H9 (cell line): ENCODE measurements around the gene IST1. TPM values are rescaled to one million over a fixed set of nuclear protein-coding genes. Genes with fewer than 3 reads are reported as not detected.

Experiments used
- DNase-seq: peaks from one replicate; pipeline ENCODE4 v3.0.0-alpha.2; 2017
- H2AFZ ChIP-seq: one replicate; pipeline ENCODE4 v1.6.1; 2013; ENCODE audit warnings: mild to moderate bottlenecking, low read length, control low read depth, moderate library complexity
- H2AK5ac ChIP-seq: 2 replicates; pipeline ENCODE4 v1.6.1; 2013; ENCODE audit warnings: low read length, control low read depth, mixed read lengths; ENCODE audit not compliant: insufficient read length
- H2BK120ac ChIP-seq: one replicate; pipeline ENCODE4 v1.6.1; 2013; ENCODE audit warnings: low read depth, mild to moderate bottlenecking, low read length, control low read depth, inconsistent platforms; ENCODE audit not compliant: poor library complexity, severe bottlenecking
- H2BK12ac ChIP-seq: 2 replicates; pipeline ENCODE4 v1.6.1; 2013; ENCODE audit warnings: low read length, control low read depth, mixed read lengths, low read depth; ENCODE audit not compliant: insufficient read length
- H2BK15ac ChIP-seq: 2 replicates; pipeline ENCODE4 v1.6.1; 2013; ENCODE audit warnings: low read depth, low read length, control low read depth
- H2BK20ac ChIP-seq: one replicate; pipeline ENCODE4 v1.6.1; 2013; ENCODE audit warnings: low read depth, mild to moderate bottlenecking, low read length, control low read depth, inconsistent platforms; ENCODE audit not compliant: poor library complexity, severe bottlenecking
- H2BK5ac ChIP-seq: 2 replicates; pipeline ENCODE4 v1.6.1; 2013; ENCODE audit warnings: low read length, control low read depth, mixed read lengths; ENCODE audit not compliant: insufficient read length
- H3K14ac ChIP-seq: 2 replicates; pipeline ENCODE4 v1.6.1; 2013; ENCODE audit warnings: low read length, control low read depth; ENCODE audit not compliant: insufficient read depth
- H3K18ac ChIP-seq: 2 replicates; pipeline ENCODE4 v1.6.1; 2013; ENCODE audit warnings: low read depth, mild to moderate bottlenecking, mixed read lengths, low read length, control low read depth; ENCODE audit not compliant: insufficient read length
- H3K23ac ChIP-seq: 2 replicates; pipeline ENCODE4 v1.6.1; 2013; ENCODE audit warnings: low read length, control low read depth, mixed read lengths, low read depth; ENCODE audit not compliant: insufficient read length
- H3K23me2 ChIP-seq: 2 replicates; pipeline ENCODE4 v1.6.1; 2013; ENCODE audit warnings: low read depth, mild to moderate bottlenecking, mixed read lengths, low read length, control low read depth; ENCODE audit not compliant: insufficient read length, poor library complexity, severe bottlenecking
- H3K27ac ChIP-seq: 2 replicates; pipeline ENCODE4 v1.5.1; 2013; ENCODE audit warnings: low read length, control low read depth, mixed read lengths, low read depth; ENCODE audit not compliant: insufficient read length
- H3K27me3 ChIP-seq: 2 replicates; pipeline ENCODE4 v1.6.1; 2013; ENCODE audit warnings: low read length, control low read depth, inconsistent platforms; ENCODE audit not compliant: insufficient read depth
- H3K4ac ChIP-seq: 2 replicates; pipeline ENCODE4 v1.6.1; 2013; ENCODE audit warnings: low read depth, mild to moderate bottlenecking, control low read depth, inconsistent platforms, low read length, moderate library complexity
- H3K4me1 ChIP-seq: 2 replicates; pipeline ENCODE4 v1.6.1; 2013; ENCODE audit warnings: low read length, control low read depth, inconsistent platforms; ENCODE audit not compliant: insufficient read depth
- H3K4me2 ChIP-seq: 2 replicates; pipeline ENCODE4 v1.6.1; 2013; ENCODE audit warnings: low read length, control low read depth, mixed read lengths; ENCODE audit not compliant: insufficient read length, insufficient read depth
- H3K56ac ChIP-seq: 2 replicates; pipeline ENCODE4 v1.6.1; 2013; ENCODE audit warnings: low read depth, mild to moderate bottlenecking, mixed read lengths, low read length, control low read depth; ENCODE audit not compliant: insufficient read length
- H3K79me1 ChIP-seq: 2 replicates; pipeline ENCODE4 v1.6.1; 2013; ENCODE audit warnings: low read depth, mild to moderate bottlenecking, moderate library complexity, low read length, control low read depth, inconsistent platforms; ENCODE audit not compliant: insufficient read depth, poor library complexity, severe bottlenecking
- H3K79me2 ChIP-seq: 2 replicates; pipeline ENCODE4 v1.6.1; 2013; ENCODE audit warnings: low read length, control low read depth, inconsistent platforms; ENCODE audit not compliant: insufficient read depth
- H3K9ac ChIP-seq: 2 replicates; pipeline ENCODE4 v1.6.1; 2013; ENCODE audit warnings: low read length, control low read depth, mixed read lengths; ENCODE audit not compliant: insufficient read length; ENCODE audit errors: extremely low read depth
- H3K9me3 ChIP-seq: one replicate; pipeline ENCODE4 v1.6.1; 2013; ENCODE audit warnings: low read depth, low read length, inconsistent platforms; ENCODE audit not compliant: control insufficient read depth
- H3T11ph ChIP-seq: one replicate; pipeline ENCODE4 v1.6.1; 2013; ENCODE audit warnings: mild to moderate bottlenecking, low read length, control low read depth, inconsistent platforms
- H4K20me1 ChIP-seq: one replicate; pipeline ENCODE4 v1.6.1; 2013; ENCODE audit not compliant: control insufficient read depth, insufficient read length, insufficient read depth
- H4K5ac ChIP-seq: 2 replicates; pipeline ENCODE4 v1.6.1; 2013; ENCODE audit warnings: low read depth, mild to moderate bottlenecking, mixed read lengths, low read length, control low read depth; ENCODE audit not compliant: insufficient read length
- H4K8ac ChIP-seq: replicated peaks from 2 replicates; pipeline ENCODE4 v1.6.1; 2013; ENCODE audit warnings: low read length, control low read depth, mixed read lengths, low read depth; ENCODE audit not compliant: insufficient read length
- H4K91ac ChIP-seq: 2 replicates; pipeline ENCODE4 v1.6.1; 2013; ENCODE audit warnings: low read depth, mild to moderate bottlenecking, moderate library complexity, mixed read lengths, low read length, control low read depth; ENCODE audit not compliant: insufficient read length
- H3K27ac Mint-ChIP-seq, 3 experiments: 2 replicates in 2 of 3; 3 replicates in 1 of 3; pipeline ENCODE4 v1.8.0; 2020 to 2021; ENCODE audit warnings: mixed read lengths in 3 of 3, mild to moderate bottlenecking in 1 of 3, moderate library complexity in 1 of 3
- H3K27me3 Mint-ChIP-seq: 2 replicates; pipeline ENCODE4 v1.8.0; 2021; ENCODE audit warnings: low read depth, mild to moderate bottlenecking, moderate library complexity, mixed read lengths
- H3K36me3 Mint-ChIP-seq, 3 experiments: 2 replicates in 2 of 3; 3 replicates in 1 of 3; pipeline ENCODE4 v1.8.0; 2020 to 2021; ENCODE audit warnings: low read depth in 3 of 3, mixed read lengths in 3 of 3; ENCODE audit not compliant: insufficient read depth in 1 of 3
- H3K4me1 Mint-ChIP-seq, 2 experiments: 2 replicates each; pipeline ENCODE4 v1.8.0; 2020; ENCODE audit warnings: mixed read lengths in 2 of 2
- H3K4me3 Mint-ChIP-seq, 2 experiments: 2 replicates in 1 of 2; 3 replicates in 1 of 2; pipeline ENCODE4 v1.8.0; 2020 to 2021; ENCODE audit warnings: mild to moderate bottlenecking in 2 of 2, mixed read lengths in 2 of 2, moderate library complexity in 1 of 2
- H3K9me3 Mint-ChIP-seq, 2 experiments: 2 replicates in 1 of 2; 3 replicates in 1 of 2; pipeline ENCODE4 v1.8.0; 2020; ENCODE audit warnings: mild to moderate bottlenecking in 2 of 2, mixed read lengths in 2 of 2, moderate library complexity in 1 of 2
- WGBS: extraction: QIAGEN DNeasy Blood & Tissue Kit; methylation state at CpG from one replicate; pipeline ENCODE4 v1.1.7; 2013; ENCODE audit warnings: missing lambda C conversion rate, low lambda C conversion rate, mixed read lengths; ENCODE audit not compliant: insufficient read length; ENCODE audit errors: extremely low coverage; 5-methylcytosine and 5-hydroxymethylcytosine counted together
- long read RNA-seq: library from polyadenylated mRNA; unstranded; transcript quantifications from one replicate; pipeline ENCODE4 v2.0.0, GENCODE V29; 2020
- total RNA-seq: library from RNA; stranded (reverse); gene quantifications from 2 replicates; pipeline ENCODE4 v1.2.1, GENCODE V29; 2021
- TF ChIP-seq, protein P1 (sequence below): fragments of 200-600 bp; sonication (generic); conservative IDR thresholded peaks from 3 replicates; pipeline ENCODE4 v1.8.0; 2021; ENCODE audit warnings: antibody characterized with exemption, mild to moderate bottlenecking

IST1 gene
- total RNA-seq, result 263 and 264 TPM in 2 replicates
- long read RNA-seq, full-length matches to known transcripts, result 1,125 of 1,348 reads
- long read RNA-seq, partial matches to known transcripts, result 46 of 1,348 reads
- long read RNA-seq, other reads (novel, unspliced or antisense), result 177 of 1,348 reads

DNA sequence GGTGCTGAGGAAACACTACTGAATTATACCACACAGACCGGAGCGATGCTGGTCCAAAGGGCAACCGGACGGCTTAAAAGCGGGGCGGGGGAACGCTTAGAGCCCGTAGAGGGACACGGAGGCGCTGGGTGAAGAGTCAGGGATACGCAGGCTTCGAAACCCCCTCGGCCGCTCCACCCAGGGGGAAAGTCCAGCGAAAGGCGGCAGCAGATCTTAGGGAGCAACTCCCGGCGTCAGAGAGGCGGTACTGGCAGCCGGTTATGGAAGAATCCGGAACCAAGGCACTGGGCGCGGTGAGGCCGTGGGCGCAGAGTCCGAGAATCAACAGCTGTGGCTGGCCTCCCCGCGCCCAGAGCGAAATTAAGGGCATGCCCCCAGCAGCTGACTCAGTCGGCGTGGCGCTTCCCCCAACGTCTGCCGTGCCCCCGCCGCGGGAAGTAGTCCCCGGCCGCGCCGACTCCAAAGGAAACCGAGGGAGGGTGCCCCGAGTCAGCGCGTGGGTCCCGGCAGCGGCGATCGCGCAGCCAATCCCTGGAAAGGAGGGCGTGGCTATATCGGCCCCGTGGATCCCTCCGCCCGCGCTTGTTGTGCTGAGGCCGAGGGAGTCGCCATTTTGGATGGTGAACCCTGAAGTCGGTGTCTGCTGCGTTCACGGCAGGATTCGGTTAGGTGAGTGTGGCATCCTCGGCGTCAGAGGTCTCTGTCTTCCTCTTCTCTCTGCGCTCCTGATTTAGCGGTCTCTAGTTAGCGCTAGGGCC is at the start of gene IST1:
IST1 (plus strand) TSS at position 611 of the 758 bp plus-strand sequence. CDS start 20,110 bp downstream, outside the sequence.
- peak within 1 kb of the TSS; percentile 62 for H3K18ac ChIP-seq
- peak within 1 kb of the TSS; percentile 59 for H3K27ac ChIP-seq
- H4K8ac ChIP-seq, result no peak within 1 kb of the TSS
- H2AFZ ChIP-seq, result no peak within 1 kb of the TSS
- H3K4me1 Mint-ChIP-seq, result peaks cover 8 to 16% of the 10 kb centered on the region in 2 experiments
- H2BK15ac ChIP-seq, result no peak within 1 kb of the TSS
- H3K9me3 Mint-ChIP-seq, result peaks cover 0 to 2% of the 10 kb centered on the region in 2 experiments; a peak in 1 of 5 replicates
- peaks cover 30% of the 10 kb centered on the region; the same call in 1 of the 2 replicates for H3K79me2 ChIP-seq
- no peaks in the 10 kb centered on the region for H3K9me3 ChIP-seq
- no CpG with 5 or more reads among the region's 67 CpGs for WGBS
- H2BK20ac ChIP-seq, result no peak within 1 kb of the TSS
- H2BK5ac ChIP-seq, result peak within 1 kb of the TSS; percentile 17
- H2AK5ac ChIP-seq, result no peak within 1 kb of the TSS
- no peaks in the 10 kb centered on the region for H4K20me1 ChIP-seq
- peak; percentile 95 for DNase-seq
- H3K23ac ChIP-seq, result no peak within 1 kb of the TSS
- H3K27me3 Mint-ChIP-seq, result no peaks in the 10 kb centered on the region; the same call in 1 of the 2 replicates
- no peak within 1 kb of the TSS for H3K56ac ChIP-seq
- H3K4ac ChIP-seq, result no peak within 1 kb of the TSS
- peaks cover 6 to 8% (median 8%) of the 10 kb centered on the region in 3 experiments; a peak in 6 of 7 replicates for H3K36me3 Mint-ChIP-seq
- H3K79me1 ChIP-seq, result no peaks in the 10 kb centered on the region
- H3K27me3 ChIP-seq, result no peaks in the 10 kb centered on the region
- H3K27ac Mint-ChIP-seq, result peak within 1 kb of the TSS; percentile 99 to 100 (median 99)
- peak within 1 kb of the TSS; percentile 95 for H3K9ac ChIP-seq
- peaks cover 7% of the 10 kb centered on the region for H3K23me2 ChIP-seq
- no peak within 1 kb of the TSS for H4K91ac ChIP-seq
- peak within 1 kb of the TSS; percentile 93 for H3K4me2 ChIP-seq
- H3K4me3 Mint-ChIP-seq, result peak within 1 kb of the TSS; percentile 97 to 98
- no peaks in the 10 kb centered on the region for H3K4me1 ChIP-seq
- H3K14ac ChIP-seq, result peak within 1 kb of the TSS; percentile 90
- no peak within 1 kb of the TSS for H2BK12ac ChIP-seq
- TF ChIP-seq, protein P1, sequence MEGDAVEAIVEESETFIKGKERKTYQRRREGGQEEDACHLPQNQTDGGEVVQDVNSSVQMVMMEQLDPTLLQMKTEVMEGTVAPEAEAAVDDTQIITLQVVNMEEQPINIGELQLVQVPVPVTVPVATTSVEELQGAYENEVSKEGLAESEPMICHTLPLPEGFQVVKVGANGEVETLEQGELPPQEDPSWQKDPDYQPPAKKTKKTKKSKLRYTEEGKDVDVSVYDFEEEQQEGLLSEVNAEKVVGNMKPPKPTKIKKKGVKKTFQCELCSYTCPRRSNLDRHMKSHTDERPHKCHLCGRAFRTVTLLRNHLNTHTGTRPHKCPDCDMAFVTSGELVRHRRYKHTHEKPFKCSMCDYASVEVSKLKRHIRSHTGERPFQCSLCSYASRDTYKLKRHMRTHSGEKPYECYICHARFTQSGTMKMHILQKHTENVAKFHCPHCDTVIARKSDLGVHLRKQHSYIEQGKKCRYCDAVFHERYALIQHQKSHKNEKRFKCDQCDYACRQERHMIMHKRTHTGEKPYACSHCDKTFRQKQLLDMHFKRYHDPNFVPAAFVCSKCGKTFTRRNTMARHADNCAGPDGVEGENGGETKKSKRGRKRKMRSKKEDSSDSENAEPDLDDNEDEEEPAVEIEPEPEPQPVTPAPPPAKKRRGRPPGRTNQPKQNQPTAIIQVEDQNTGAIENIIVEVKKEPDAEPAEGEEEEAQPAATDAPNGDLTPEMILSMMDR, result no peak
- no peak within 1 kb of the TSS for H2BK120ac ChIP-seq
- H3T11ph ChIP-seq, result no peak within 1 kb of the TSS
- H4K5ac ChIP-seq, result no peak within 1 kb of the TSS
